ENCODE measurements around the gene CCER1. TPM values are rescaled to one million over a fixed set of nuclear protein-coding genes. Genes with fewer than 3 reads are reported as not detected.

Gene CCER1
- total RNA-seq, 1 donor from 2014 or later: not detected

DNA sequence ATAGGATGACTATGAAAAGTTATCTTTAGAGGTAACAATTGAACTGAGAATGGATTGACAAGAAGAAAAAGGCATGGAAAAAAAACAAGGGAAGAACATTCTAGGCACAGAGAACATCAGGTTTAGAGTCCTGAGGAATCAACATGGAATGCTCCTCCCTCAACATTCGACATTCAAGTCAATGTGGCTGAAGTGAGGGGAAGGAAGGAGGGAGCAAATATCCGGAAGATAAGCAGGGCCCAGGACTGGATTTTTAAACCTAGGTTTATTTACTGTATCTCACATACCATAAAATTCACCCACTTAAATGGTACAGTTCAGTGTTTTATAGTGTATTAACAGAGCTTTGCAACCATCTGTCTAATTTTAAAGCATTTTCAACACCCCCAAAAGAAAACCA is 9.6 kb upstream of the CCER1 start:
- no peak for DNase-seq

GRCh38 chr12:90963946-90964345 is 9.0 kb upstream of the CCER1 start:
- DNase-seq: no peak

DNA sequence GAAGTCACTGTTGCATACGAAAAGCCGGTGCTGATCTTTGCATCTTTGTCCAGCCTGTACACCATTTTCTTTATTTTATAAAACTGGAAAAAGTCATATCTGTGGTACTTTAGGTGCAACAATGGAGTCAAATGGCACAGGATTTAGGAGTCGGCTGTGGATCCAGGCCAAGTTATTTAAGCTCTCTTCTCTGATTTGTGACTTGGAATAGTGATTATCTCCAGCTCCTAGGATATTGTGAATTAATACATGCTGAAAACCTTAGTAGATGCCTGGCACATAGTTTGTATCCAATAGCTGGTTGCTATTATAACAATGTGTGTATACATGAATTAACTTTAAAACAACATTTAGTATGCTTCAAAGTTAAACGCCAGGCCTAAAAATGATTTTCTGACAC is 6.2 kb upstream of the CCER1 start:
- DNase-seq: no peak

DNA sequence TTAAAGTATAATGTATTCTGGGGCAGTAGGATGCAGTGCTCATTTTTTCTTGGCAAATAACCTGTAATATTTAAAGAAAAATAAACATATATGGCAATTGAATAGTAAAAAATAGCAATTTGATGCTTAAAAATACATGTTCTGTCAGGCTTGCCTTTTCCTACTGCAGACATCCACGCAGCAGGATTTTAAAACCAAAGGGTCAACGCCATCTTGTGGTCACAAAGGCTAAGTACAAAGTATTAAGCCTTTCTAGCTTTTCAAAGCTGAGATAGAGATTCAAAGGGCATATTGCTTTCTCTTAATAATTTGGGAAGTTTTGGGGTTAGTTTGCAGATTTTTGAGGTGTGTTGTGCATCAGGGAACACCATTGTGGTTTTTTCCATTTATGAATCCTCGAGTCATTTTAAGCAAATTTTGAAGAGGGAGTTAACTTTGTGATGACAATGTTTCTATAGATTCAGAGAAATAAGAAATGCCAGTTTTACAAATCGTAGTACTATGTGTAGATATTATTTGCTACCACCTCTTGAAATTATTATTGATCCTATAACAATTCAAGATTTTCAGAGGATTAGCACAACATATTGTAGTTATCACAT is 4.7 kb upstream of the CCER1 start:
- DNase-seq: peak; percentile 74

DNA sequence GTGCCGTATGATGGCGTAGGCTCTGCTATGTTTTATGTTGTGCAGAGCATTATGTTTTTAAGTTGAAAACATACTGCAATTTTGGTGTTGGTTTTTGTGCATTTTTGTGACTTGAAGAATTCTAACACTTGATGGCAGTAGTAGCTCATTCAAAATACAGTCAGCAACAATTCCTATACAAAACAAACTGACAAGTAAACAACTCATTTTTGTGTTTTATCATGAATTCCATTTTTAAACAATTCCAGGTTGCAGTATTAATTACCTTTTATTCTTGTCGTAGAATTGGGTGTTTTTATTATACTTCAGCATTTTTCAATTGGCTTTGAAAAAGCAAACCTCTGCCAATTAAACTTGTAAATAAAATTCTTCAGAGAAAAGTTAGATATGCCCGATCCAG is 4.1 kb upstream of the CCER1 start:
- DNase-seq: peak; percentile 55

- no peak for DNase-seq
These were observed 3.4 kb upstream of the CCER1 start for GRCh38 chr12:90958347-90958746.

DNA sequence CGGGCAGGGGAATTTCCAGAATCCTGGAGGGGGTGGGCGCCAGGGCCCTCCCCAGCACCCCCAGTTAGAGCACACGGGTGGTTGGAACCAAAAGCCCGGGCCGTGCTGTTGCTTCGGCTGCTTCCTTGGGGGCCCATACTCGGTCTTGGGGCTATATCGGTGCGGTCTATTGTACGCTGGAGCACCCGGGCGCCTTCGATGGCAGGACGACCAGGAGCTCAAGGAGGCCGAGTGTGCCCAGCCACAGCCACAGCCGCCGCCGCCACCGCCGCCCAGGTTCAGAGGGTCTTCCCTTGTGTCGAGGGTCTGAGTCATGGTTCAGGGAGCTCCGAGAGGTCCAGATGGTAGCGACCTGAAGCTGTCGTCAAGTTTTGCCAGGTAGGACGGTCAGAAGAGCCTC is 548 bp downstream of the CCER1 start:
- DNase-seq: no peak

GRCh38 chr12:90953956-90954421 is 987 bp downstream of the CCER1 start:
- DNase-seq: no peak

- no peak for DNase-seq
These were observed 3.4 kb downstream of the CCER1 start for GRCh38 chr12:90951432-90952105.

- DNase-seq: no peak
These were observed 7.1 kb downstream of the CCER1 start for GRCh38 chr12:90947869-90948268.

GRCh38 chr12:90945070-90945649 is 9.8 kb downstream of the CCER1 start:
- no peak for DNase-seq

DNA sequence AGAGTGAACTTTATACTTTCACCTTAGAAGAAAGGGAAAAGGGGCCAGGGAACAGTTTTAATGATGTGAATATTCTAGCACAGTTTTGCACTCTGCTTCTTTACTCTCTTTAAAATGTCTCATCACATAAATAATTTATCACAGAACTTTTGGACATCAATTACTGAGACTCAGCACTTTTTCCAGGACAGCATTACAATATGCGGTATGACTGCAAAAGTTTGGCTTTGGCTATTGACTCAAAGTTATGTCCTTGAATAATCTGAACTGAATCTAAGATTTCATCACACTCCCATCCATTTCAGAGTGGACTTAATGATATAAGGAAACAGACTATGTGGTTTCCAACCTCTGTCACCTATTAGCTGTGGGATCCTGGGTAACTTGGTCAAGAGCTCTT is 11.7 kb downstream of the CCER1 start:
- no peak for DNase-seq

DNA sequence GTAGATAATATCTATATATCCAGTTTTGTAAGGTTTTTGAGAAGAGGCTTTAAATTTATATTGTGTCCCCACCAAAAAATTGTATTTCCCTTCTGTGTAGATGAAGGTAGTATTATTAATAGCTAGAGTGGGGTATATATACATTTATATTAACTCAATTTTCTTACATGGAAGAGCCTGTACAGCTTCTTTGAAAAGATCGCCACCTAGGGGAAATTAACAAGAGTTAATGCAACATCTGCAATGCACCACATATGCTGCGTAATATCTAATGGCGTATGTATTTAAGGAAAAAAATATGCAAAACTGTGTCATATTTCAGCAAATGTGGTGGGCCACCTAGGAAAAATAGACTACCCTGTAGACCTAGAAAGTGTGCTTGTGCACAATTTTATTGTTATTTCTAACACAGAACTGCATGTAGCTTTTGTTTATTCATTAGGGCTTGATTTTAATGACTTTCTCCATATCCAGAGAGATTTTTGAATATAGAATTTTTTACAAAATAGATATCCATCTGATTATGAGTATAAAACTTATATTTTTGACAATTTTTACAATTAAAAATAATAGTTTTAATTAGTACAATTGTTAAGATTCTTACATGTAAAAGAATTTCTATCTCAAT is 14.0 kb downstream of the CCER1 start:
- peak; percentile 60 for DNase-seq

GRCh38 chr12:90939382-90939781 is 15.6 kb downstream of the CCER1 start:
- no peak for DNase-seq

DNA sequence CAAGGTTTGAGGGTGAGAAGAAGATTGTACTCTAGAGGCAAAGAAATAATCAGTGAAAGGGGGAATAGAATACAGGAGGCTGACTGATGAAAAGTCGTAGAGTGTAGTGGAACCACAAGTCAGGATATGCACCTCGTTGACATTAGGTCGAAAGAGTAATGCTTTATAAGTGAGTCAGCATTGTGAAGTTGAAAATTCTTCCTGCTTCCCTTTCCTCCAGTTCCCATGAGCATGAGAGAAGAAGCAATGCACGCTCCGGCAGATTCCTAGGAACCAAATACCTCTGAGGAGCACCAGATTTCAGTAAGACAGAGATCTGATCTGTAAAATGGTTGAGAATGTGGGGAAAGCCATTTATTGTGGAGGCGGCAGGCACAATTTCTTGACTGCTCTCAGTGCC is 16.5 kb downstream of the CCER1 start:
- DNase-seq: no peak

GRCh38 chr12:90937651-90938050 is 17.3 kb downstream of the CCER1 start:
- no peak for DNase-seq

DNA sequence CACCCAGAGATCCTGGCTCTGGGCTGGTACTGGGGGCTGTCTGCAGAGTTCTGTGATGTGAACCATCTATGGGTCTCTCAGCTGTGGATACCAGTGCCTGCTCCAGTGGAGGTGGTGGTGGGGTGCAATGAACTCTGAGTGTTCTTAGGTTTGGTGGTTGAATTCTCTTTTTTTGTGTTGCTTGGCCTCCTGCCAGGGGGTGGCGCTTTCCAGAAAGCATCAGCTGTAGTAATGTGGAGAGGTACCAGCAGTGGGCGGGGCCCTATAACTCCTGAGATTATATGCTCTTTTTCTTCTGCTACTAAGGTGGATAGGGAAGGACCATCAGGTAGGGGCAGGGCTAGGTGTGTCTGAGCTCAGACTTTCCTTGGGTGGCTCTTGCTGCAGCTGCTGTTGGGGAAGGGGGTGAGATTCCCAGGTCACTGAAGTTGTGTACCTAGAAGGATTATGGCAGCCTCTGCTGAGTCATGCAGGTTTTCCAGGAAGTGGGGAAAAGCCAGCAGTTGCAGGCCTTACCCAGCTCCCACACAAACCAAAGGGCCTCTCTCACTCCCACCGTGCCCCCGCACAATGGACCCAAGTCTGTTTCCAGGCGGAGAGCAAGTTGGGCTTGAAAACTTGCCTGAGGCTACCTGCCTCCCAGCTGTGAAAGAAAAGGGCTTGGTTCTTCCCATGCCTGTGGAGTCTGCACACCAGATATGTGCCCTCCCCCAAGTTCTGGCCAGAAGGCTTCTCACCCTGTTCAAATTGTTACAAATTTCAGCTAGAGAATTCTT is 18.6 kb downstream of the CCER1 start:
- DNase-seq: no peak

DNA sequence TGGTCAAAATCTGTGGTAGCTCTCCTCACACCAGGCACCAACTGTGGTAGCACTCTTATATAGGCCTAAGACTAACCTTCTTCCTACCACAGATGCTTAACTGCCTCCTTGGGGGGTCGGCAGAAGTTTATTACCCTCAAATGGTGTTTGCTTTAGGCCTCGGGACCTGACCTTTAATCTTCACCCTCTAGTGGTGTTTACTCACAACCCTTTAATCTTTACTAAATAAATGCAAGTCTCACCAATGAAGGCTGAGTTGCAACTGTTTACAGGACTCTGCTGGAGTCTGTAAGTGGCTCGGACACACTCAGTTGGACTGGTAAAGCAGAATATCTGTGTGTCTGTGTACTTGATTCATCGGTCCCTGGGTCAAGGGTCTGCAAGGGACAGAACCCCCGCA is 29.4 kb downstream of the CCER1 start:
- DNase-seq: no peak

DNA sequence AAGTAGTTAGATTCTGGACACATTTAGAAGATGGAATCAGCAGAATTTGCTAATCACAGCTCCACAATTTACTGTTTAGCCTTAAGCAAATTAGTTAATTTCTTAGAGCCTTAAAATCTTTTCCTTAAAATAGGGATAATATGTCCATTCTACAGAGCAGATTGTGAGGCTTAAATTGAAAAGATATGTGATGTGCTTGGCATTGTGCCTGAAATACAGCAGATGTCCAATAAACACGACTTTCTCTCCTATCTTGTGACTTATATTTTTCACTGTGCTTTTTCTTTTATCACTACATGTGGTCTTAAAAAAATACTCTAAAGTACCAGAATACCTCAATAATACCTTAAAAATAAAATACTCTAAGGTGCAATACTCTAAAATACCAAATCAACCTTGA is 30.6 kb downstream of the CCER1 start:
- no peak for DNase-seq

- DNase-seq: peak; percentile 68
These were observed 32.8 kb downstream of the CCER1 start for GRCh38 chr12:90922145-90922627.

DNA sequence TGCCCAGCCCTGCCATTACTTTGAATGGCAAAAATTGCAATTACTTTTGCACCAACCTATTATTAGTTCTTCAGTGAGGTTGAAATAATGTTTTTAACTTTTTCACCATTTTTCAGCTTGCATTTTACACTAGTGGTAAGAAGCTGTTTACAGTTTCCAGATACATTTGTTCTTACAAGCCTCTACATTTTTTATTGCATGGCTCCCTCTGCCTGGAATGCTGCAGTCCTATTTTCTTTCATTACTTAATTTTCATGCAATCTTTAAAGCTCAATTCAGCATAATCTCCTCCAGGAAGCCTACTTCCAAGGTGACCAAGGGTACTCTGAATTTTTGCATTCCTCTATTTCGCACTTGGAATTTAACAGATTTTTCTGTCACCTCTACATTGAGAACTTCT is 33.4 kb downstream of the CCER1 start:
- no peak for DNase-seq

DNA sequence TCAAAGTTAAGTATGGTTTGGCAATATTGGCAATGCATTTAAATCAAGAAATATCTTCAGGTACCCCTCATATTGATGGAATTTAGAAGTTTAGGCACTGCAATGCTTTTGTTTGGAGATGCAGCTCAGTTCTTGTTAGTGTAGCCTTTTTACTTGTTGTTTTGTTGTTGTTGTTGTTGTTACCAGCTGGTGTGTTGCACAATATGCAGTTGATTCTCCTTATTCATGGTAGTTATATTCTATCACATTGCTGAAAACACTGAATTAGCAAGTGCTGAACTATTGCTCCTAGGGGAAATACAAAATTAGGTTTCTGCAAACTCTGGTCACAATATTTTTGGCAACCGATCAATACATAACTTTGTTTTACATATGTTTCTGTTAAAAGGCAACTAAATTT is 34.8 kb downstream of the CCER1 start:
- peak; percentile 84 for DNase-seq

DNA sequence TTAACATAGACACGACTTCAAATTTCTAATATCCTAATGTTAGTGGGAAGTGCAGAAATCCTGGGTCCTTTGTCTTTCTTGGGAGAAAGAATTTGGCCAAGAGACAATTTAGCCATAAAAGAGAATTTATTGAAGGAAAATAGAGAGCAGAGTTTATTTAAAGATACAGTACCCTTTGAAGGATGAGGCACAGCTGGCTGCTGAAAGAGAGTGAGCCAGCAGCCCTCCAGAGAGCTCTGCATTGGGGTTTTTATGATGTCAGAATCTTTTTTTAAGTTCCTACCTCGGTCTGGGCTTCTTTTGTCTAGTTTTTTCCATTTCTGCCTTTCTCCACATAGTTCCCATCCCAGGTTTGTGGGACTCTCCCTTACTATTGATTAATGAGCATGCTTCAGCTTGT is 37.5 kb downstream of the CCER1 start:
- no peak for DNase-seq
